ENCODE data around the gene NBPF1. TPM values are rescaled to one million over a fixed set of nuclear protein-coding genes. Genes with fewer than 3 reads are reported as not detected.
"Not testable (repeated sequence)": the region's sequence is repeated elsewhere in the genome, so short reads cannot be mapped to it uniquely, and the experiment has no call there.

NBPF1 gene
- total and polyA plus RNA-seq, 2 donors, result 22.9 to 137 TPM

- not testable (repeated sequence) for H3K4me1 ChIP-seq (ENCODE audit: insufficient read depth); H3K27ac ChIP-seq (ENCODE audit: low read depth); H3K36me3 ChIP-seq (ENCODE audit: insufficient read depth); H3K4me3 ChIP-seq (ENCODE audit: low read depth, low read length); DNase-seq (ENCODE audit: extremely low spot score)
- 91% methylated on average over 7 of the region's 7 CpGs for WGBS
These were observed 32.1 kb upstream of the NBPF1 start for GRCh38 chr1:16645271-16646060.

- peak overlapping the region; percentile 89 for H3K27ac ChIP-seq (ENCODE audit: low read depth)
- not testable (repeated sequence) for H3K36me3 ChIP-seq (ENCODE audit: insufficient read depth); H3K4me1 ChIP-seq (ENCODE audit: insufficient read depth)
- DNase-seq (ENCODE audit: extremely low spot score), result peak; percentile 88
- peak overlapping the region; percentile 73 for H3K4me3 ChIP-seq (ENCODE audit: low read depth, low read length)
- WGBS, result 7% methylated on average over 61 of the region's 61 CpGs
These were observed 31.3 kb upstream of the NBPF1 start for GRCh38 chr1:16644482-16645270.

- Histone ChIP-seq H3K4me1 (ENCODE audit: insufficient read depth) (no peaks in the 10 kb centered on the region), H3K27ac (ENCODE audit: low read depth) (peak overlapping the region; percentile 89), H3K4me3 (ENCODE audit: low read depth, low read length) (peak overlapping the region; percentile 73), H3K36me3 (ENCODE audit: insufficient read depth) (no peaks in the 10 kb centered on the region)
- WGBS, result under 1% methylated on average over 16 of the region's 16 CpGs
- DNase-seq (ENCODE audit: extremely low spot score), result no peak
These were observed 30.8 kb upstream of the NBPF1 start for GRCh38 chr1:16644193-16644481.

GRCh38 chr1:16643476-16644192 lies 30.3 kb upstream of the NBPF1 start:
- not testable (repeated sequence) for DNase-seq (ENCODE audit: extremely low spot score); H3K27ac ChIP-seq (ENCODE audit: low read depth); H3K36me3 ChIP-seq (ENCODE audit: insufficient read depth); H3K4me1 ChIP-seq (ENCODE audit: insufficient read depth)
- peak overlapping the region; percentile 73 for H3K4me3 ChIP-seq (ENCODE audit: low read depth, low read length)
- 23% methylated on average over 12 of the region's 12 CpGs for WGBS

DNA sequence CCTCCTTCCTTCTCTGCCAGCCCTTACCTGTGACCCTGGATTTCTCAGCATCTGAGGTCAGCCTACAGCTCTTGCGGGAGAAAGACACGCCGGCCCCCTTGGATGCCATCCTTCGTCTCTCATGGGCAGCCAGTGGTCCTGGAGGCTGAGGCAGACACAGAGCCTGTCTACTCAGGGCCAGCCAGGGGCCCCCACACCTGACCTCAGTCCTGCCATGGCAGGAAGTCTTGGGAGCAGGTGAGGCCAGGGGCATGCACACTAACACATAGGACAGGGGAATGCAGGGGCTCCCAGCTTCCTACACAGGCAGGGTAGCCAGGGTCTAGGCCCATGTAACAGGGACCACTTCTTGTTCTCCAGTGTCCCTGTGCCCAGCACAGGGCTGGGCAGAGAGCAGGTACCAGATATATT lies 29.6 kb upstream of the NBPF1 start:
- H3K4me3 ChIP-seq (ENCODE audit: low read depth, low read length); H3K27ac ChIP-seq (ENCODE audit: low read depth); H3K36me3 ChIP-seq (ENCODE audit: insufficient read depth); H3K4me1 ChIP-seq (ENCODE audit: insufficient read depth); DNase-seq (ENCODE audit: extremely low spot score): not testable (repeated sequence)
- WGBS, result 92% methylated on average over 4 of the region's 4 CpGs

GRCh38 chr1:16642025-16642966 lies 28.9 kb upstream of the NBPF1 start:
- H3K4me3 ChIP-seq (ENCODE audit: low read depth, low read length); DNase-seq (ENCODE audit: extremely low spot score); H3K36me3 ChIP-seq (ENCODE audit: insufficient read depth); H3K4me1 ChIP-seq (ENCODE audit: insufficient read depth); H3K27ac ChIP-seq (ENCODE audit: low read depth): not testable (repeated sequence)
- WGBS, result 83% methylated on average over 9 of the region's 9 CpGs

DNA sequence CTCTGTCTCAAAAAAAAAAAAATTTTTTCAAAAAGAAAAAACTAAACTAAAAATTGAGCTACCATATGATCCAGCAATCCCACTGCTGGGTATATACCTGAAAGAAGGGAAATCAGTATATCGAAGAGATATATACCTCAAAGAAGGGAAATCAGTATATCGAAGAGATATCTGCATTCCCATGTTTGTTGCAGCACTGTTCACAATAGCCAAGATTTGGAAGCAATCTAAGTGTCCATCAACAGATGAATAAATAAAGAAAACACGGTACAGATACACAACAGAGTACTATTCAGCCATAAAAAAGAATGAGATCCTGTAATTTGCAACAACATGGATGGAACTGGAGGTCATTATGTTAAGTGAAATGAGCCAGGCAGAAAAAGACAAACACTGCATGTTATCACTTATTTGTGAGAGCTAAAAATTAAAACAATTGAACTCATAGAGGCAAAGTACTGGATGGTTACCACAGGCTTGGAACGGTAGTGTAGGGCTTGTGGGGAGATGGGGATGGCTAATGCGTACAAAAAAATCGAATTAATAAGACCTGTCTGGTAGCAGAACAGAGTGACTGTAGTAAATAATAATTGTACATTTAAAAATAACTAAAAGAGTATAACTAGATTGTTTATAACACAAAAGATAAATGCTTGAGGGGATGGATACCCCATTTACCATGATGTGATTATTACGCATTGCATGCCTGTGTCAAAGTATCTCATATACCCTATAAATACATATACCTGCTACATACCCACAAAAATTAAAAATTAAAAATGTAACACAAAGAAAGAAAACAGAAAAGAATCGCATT lies 28.0 kb upstream of the NBPF1 start:
- H3K4me3 ChIP-seq (ENCODE audit: low read depth, low read length); H3K36me3 ChIP-seq (ENCODE audit: insufficient read depth); H3K27ac ChIP-seq (ENCODE audit: low read depth); H3K4me1 ChIP-seq (ENCODE audit: insufficient read depth); DNase-seq (ENCODE audit: extremely low spot score): not testable (repeated sequence)
- WGBS, result 94% methylated on average over 8 of the region's 8 CpGs

- 64% methylated on average over 11 of the region's 11 CpGs for WGBS
- H3K27ac ChIP-seq (ENCODE audit: low read depth); DNase-seq (ENCODE audit: extremely low spot score); H3K4me1 ChIP-seq (ENCODE audit: insufficient read depth); H3K4me3 ChIP-seq (ENCODE audit: low read depth, low read length); H3K36me3 ChIP-seq (ENCODE audit: insufficient read depth): not testable (repeated sequence)
These were observed 26.0 kb upstream of the NBPF1 start for GRCh38 chr1:16639091-16640031.

DNA sequence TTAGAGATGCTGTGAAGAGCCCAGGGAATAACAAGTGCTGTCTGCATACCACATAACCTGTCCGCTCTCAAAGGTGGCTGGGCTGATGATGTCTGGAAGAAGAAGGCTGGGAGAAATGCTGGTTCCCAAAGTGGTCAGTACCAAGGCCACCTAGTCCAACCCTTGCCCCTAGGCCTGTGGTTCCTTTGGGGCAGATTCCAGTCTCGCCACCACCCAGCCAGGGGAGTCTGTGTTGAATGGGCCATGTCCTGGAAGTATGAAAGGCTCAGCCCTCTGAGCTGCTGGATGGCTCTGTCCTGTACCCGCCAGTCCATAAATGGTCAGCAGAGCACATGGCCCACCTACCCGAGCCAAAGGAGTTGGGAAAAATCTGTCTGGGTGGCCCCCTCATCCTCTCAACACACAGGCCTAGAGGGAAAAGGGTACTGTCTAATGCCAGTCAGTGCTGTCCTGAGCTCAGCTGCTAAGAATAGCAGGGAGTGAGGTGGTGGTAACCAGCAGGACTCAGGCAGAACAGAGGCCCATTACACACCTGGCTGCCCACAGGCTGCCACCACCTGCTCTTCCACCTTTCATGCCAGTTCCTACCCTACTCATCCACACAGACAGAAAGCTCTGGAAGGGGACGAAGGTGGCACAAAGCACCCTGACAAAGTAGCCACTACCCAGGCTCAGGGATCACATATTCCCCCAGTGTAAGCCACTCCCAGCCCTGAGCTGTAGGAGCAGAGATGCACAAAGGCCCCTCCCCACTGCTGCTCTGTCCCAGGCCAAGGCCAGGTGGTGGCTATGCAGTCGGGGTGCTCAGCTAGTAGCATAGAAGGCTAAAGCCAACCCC lies 24.8 kb upstream of the NBPF1 start:
- not testable (repeated sequence) for H3K27ac ChIP-seq (ENCODE audit: low read depth); DNase-seq (ENCODE audit: extremely low spot score); H3K4me1 ChIP-seq (ENCODE audit: insufficient read depth); H3K36me3 ChIP-seq (ENCODE audit: insufficient read depth); H3K4me3 ChIP-seq (ENCODE audit: low read depth, low read length)
- WGBS, result 87% methylated on average over 6 of the region's 6 CpGs

- DNase-seq (ENCODE audit: extremely low spot score); H3K4me1 ChIP-seq (ENCODE audit: insufficient read depth); H3K27ac ChIP-seq (ENCODE audit: low read depth); H3K36me3 ChIP-seq (ENCODE audit: insufficient read depth); H3K4me3 ChIP-seq (ENCODE audit: low read depth, low read length): not testable (repeated sequence)
- WGBS, result 89% methylated on average over 10 of the region's 10 CpGs
These were observed 23.3 kb upstream of the NBPF1 start for GRCh38 chr1:16636551-16637195.

DNA sequence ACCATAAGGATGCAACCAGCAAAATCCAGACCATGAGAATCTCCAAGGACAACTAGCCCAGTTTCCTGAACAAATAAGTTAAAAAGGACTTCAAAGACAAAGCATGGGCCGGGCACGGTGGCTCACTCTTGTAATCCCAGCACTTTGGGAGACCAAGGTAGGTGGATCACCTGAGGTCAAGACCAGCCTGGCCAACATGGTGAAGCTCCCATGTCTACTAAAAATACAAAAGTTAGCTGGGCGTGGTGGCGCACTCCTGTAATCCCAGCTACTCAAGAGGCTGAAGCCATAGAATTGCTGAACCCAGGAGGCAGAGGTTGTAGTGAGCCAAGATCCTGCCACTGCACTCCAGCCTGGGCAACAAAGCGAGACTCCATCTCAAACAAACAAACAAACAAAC lies 22.6 kb upstream of the NBPF1 start:
- not testable (repeated sequence) for H3K4me1 ChIP-seq (ENCODE audit: insufficient read depth); H3K4me3 ChIP-seq (ENCODE audit: low read depth, low read length); DNase-seq (ENCODE audit: extremely low spot score); H3K36me3 ChIP-seq (ENCODE audit: insufficient read depth); H3K27ac ChIP-seq (ENCODE audit: low read depth)
- WGBS, result 98% methylated on average over 5 of the region's 5 CpGs

Data from urinary bladder (tissue), 4 donors.